ENCODE data around the gene CA10. TPM values are rescaled to one million over a fixed set of nuclear protein-coding genes. Genes with fewer than 3 reads are reported as not detected.

The CA10 gene
- total RNA-seq, 1 donor from 2014 or later = 1.3 TPM

DNA sequence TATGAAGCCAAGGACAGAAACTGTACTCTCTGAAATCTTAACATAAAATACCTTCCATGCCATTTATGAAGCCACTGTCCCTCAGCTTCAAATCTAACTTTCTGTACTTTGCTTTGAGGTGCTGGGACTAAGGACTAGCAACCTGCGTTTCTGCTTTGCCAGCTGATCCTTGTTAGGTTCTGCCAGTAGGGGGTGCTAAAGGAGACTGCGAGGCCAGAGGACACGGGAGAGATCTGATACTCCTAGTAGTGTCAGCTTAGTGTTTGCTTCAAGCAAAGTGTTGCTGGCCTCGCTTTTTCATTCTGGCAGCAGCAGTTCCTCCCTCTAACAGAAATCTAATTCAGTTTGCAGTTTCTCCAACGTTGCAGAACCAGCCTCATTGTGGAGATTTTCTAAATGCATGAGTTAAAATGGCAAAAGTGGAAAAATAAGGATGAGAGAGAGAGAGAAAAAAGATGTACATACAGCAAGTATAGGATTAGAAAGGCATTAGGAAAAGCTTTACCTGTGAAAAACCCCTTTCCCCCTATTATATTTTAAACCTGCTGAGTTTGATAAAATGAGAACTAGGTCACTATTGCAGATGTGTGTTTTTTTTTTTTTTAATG is 297.5 kb downstream of the CA10 start:
- H3K27me3 Mint-ChIP-seq (ENCODE audit: unreplicated experiment) = no peaks in the 10 kb centered on the region

DNA sequence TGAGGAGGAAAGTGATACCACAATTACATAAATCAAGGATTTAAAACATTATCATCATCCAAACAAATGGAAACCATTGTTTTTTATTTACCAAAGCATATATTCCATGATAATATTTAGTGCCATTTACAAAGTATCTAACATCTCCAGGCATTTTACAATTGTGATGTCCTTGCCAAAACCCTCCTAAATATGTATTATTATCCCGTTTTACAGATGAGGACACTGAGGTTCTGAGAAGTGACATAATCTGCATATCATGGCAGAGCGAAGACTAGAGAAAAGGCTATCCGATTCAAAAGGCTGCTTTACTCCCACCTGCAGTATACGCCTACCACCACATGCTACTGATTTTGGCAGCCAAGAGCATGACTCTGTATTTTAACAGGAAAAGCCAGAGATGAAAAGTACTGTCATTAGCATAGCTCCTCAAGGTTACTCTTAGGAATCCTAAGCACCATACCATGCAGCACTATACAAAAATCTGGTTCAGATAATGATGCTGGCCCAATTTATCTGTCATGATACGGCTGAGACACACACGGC is 301.4 kb downstream of the CA10 start:
- peaks cover 26% of the 10 kb centered on the region for H3K4me1 Mint-ChIP-seq (ENCODE audit: low read depth, unreplicated experiment)
- peaks cover 8% of the 10 kb centered on the region for H3K9me3 Mint-ChIP-seq (ENCODE audit: unreplicated experiment)
- TF ChIP-seq, protein P1, sequence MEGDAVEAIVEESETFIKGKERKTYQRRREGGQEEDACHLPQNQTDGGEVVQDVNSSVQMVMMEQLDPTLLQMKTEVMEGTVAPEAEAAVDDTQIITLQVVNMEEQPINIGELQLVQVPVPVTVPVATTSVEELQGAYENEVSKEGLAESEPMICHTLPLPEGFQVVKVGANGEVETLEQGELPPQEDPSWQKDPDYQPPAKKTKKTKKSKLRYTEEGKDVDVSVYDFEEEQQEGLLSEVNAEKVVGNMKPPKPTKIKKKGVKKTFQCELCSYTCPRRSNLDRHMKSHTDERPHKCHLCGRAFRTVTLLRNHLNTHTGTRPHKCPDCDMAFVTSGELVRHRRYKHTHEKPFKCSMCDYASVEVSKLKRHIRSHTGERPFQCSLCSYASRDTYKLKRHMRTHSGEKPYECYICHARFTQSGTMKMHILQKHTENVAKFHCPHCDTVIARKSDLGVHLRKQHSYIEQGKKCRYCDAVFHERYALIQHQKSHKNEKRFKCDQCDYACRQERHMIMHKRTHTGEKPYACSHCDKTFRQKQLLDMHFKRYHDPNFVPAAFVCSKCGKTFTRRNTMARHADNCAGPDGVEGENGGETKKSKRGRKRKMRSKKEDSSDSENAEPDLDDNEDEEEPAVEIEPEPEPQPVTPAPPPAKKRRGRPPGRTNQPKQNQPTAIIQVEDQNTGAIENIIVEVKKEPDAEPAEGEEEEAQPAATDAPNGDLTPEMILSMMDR (IDR thresholded peaks at IDR 0.05; ENCODE audit: partially characterized antibody, unreplicated experiment) = peak; percentile 10
- no peak for DNase-seq
- no peaks in the 10 kb centered on the region for H3K36me3 Mint-ChIP-seq (ENCODE audit: unreplicated experiment)
- H3K4me3 Mint-ChIP-seq (ENCODE audit: unreplicated experiment) = no peak overlapping the region
- H3K27me3 Mint-ChIP-seq (ENCODE audit: unreplicated experiment) = no peaks in the 10 kb centered on the region
- no peak overlapping the region for H3K27ac Mint-ChIP-seq (ENCODE audit: unreplicated experiment)

More for the DNA sequence above, 297.5 kb downstream of the CA10 start:
- H3K36me3 Mint-ChIP-seq (ENCODE audit: unreplicated experiment) = no peaks in the 10 kb centered on the region
- TF ChIP-seq, protein P1 (IDR thresholded peaks at IDR 0.05; ENCODE audit: partially characterized antibody, unreplicated experiment) = peak; percentile 74
- no peak overlapping the region for H3K27ac Mint-ChIP-seq (ENCODE audit: unreplicated experiment)
- DNase-seq = peak; percentile 72
- no peak overlapping the region for H3K4me3 Mint-ChIP-seq (ENCODE audit: unreplicated experiment)
- H3K4me1 Mint-ChIP-seq (ENCODE audit: low read depth, unreplicated experiment) = peaks cover 26% of the 10 kb centered on the region
- H3K9me3 Mint-ChIP-seq (ENCODE audit: unreplicated experiment) = no peaks in the 10 kb centered on the region

DNA sequence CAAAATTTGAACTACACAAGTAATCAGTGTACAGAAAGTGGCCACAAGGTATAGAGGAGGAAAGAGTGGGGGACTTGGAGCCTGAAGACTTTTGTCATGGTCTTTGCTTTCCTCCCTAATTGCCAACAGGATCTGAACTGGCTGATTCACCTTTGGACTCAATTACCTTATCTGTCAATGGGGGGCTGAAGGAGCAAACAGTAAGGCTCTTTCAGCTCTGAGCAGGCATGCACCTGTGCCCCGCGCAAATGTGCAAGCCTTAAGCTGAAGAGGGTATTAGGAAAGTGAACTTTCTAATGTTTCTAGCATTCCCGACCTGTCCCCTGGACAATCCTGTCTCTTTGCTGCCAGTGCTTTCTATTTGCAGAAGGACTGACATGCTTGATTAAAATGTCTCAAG is 302.7 kb downstream of the CA10 start:
- DNase-seq = no peak
- no peaks in the 10 kb centered on the region for H3K36me3 Mint-ChIP-seq (ENCODE audit: unreplicated experiment)
- H3K9me3 Mint-ChIP-seq (ENCODE audit: unreplicated experiment) = peaks cover 8% of the 10 kb centered on the region
- H3K4me1 Mint-ChIP-seq (ENCODE audit: low read depth, unreplicated experiment) = peaks cover 30% of the 10 kb centered on the region
- H3K27ac Mint-ChIP-seq (ENCODE audit: unreplicated experiment) = no peak overlapping the region
- H3K4me3 Mint-ChIP-seq (ENCODE audit: unreplicated experiment) = no peak overlapping the region
- no peaks in the 10 kb centered on the region for H3K27me3 Mint-ChIP-seq (ENCODE audit: unreplicated experiment)
- TF ChIP-seq, protein P1 (IDR thresholded peaks at IDR 0.05; ENCODE audit: partially characterized antibody, unreplicated experiment) = no peak

DNA sequence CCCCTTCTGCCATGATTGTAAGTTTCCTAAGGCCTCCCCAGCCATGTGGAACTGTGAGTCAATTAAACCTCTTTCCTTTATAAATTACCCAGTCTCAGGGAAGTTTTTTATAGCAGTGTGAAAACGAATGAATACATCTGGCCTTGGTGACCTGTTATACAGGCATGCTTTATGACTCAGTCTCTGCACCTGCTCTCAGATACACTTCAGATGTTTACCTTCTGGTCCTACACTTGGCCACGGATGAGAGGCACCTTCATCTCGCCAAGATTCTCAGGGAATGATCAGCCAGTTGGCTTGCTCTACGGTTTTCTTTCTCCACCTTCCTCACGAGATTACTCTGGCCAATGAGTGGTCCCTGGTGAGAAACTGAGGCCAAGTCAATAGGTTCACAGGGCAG is 304.7 kb downstream of the CA10 start:
- Mint-ChIP-seq H3K4me1 (ENCODE audit: low read depth, unreplicated experiment) (peaks cover 26% of the 10 kb centered on the region), H3K27me3 (ENCODE audit: unreplicated experiment) (no peaks in the 10 kb centered on the region), H3K27ac (ENCODE audit: unreplicated experiment) (no peak overlapping the region), H3K36me3 (ENCODE audit: unreplicated experiment) (no peaks in the 10 kb centered on the region), H3K4me3 (ENCODE audit: unreplicated experiment) (no peak overlapping the region), H3K9me3 (ENCODE audit: unreplicated experiment) (peaks cover 8% of the 10 kb centered on the region)
- no peak for DNase-seq
- TF ChIP-seq, protein P1 (IDR thresholded peaks at IDR 0.05; ENCODE audit: partially characterized antibody, unreplicated experiment) = no peak

DNA sequence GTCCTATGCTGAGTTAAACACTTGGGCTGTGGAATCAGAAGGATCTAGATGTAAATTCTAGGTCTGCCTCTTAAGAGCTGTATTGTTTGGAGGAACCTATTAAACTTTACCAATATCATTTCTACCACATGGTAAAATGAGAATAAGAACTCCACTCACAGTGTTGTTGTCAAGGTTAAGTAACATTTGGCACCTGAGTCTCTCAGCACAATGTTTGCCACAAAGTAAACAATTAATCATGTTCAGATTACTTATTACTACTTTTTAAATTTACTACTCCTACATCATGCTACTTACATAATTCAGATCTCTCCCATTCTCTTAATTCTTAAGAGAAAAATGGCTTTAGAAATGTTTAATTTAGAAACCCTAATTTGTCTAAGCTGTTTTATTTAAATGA is 305.9 kb downstream of the CA10 start:
- TF ChIP-seq, protein P1 (IDR thresholded peaks at IDR 0.05; ENCODE audit: partially characterized antibody, unreplicated experiment) = no peak
- no peaks in the 10 kb centered on the region for H3K36me3 Mint-ChIP-seq (ENCODE audit: unreplicated experiment)
- no peaks in the 10 kb centered on the region for H3K27me3 Mint-ChIP-seq (ENCODE audit: unreplicated experiment)
- H3K4me3 Mint-ChIP-seq (ENCODE audit: unreplicated experiment) = no peak overlapping the region
- H3K27ac Mint-ChIP-seq (ENCODE audit: unreplicated experiment) = no peak overlapping the region
- peaks cover 8% of the 10 kb centered on the region for H3K9me3 Mint-ChIP-seq (ENCODE audit: unreplicated experiment)
- no peak for DNase-seq
- peaks cover 24% of the 10 kb centered on the region for H3K4me1 Mint-ChIP-seq (ENCODE audit: low read depth, unreplicated experiment)

Data from glutamatergic neuron (in vitro differentiated cells).